Suprapubic skin (tissue), 4 donors: ENCODE data around the gene DCUN1D3.
A peak's percentile ranks its signal among the peaks of the same experiment; 100 is the strongest.

Experiments
- EP300 ChIP-seq: sonication (generic); formaldehyde crosslinking; IDR thresholded peaks from one replicate; pipeline ENCODE4 v1.6.1; 2017; ENCODE audit warnings: antibody characterized with exemption
- POLR2A ChIP-seq, 2 donors: fragments of 450-650 bp; IDR thresholded peaks; one replicate each; pipeline ENCODE4 v1.6.1; 2017; ENCODE audit warnings: antibody characterized with exemption in 2 of 2, mild to moderate bottlenecking in 2 of 2, moderate library complexity in 2 of 2
- POLR2AphosphoS5 ChIP-seq, 3 donors: sonication (generic); formaldehyde crosslinking; IDR thresholded peaks; one replicate each; pipeline ENCODE4 v1.6.1; 2017; ENCODE audit warnings: antibody characterized with exemption in 3 of 3
- TF ChIP-seq, protein P1 (sequence below), 2 donors: fragments of 200-600 bp in 1 of 2; fragments of 450-650 bp in 1 of 2; sonication (generic) in 1 of 2; IDR thresholded peaks; one replicate each; pipeline ENCODE4 v1.5.1; 2016 to 2019; ENCODE audit warnings: antibody characterized with exemption in 2 of 2, mild to moderate bottlenecking in 1 of 2, moderate library complexity in 1 of 2

DNA sequence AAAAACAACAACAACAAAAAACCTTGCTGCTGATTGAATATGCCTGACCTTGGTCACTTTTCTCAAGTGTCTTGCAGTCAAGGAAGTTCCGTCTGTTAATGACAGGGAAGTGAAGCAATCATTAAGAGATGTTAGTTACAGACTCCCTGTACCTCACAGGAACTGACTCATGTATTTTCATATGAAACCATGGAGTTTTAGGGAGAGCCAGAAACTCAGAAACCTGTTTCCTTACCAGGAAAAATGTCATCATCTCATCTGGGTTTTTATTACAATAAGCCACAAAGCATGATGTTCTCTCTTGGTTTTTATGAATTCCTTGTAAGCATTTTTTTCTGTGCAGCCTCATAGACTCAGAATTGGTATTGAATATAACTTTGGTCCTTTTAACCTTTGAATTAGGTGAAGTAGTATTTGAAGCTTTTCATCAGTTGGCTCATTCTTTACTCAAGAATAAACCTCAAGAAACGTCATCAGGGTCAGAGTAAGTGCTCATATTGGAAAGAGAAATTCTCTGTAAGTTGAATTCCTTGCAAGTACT lies 10.7 kb upstream of the DCUN1D3 start:
- TF ChIP-seq POLR2A (IDR thresholded peaks at IDR 0.05) (no peak), POLR2AphosphoS5 (IDR thresholded peaks at IDR 0.05) (peak in 2 of 3 donors; percentile 44 to 81), EP300 (no peak)
- TF ChIP-seq, protein P1, sequence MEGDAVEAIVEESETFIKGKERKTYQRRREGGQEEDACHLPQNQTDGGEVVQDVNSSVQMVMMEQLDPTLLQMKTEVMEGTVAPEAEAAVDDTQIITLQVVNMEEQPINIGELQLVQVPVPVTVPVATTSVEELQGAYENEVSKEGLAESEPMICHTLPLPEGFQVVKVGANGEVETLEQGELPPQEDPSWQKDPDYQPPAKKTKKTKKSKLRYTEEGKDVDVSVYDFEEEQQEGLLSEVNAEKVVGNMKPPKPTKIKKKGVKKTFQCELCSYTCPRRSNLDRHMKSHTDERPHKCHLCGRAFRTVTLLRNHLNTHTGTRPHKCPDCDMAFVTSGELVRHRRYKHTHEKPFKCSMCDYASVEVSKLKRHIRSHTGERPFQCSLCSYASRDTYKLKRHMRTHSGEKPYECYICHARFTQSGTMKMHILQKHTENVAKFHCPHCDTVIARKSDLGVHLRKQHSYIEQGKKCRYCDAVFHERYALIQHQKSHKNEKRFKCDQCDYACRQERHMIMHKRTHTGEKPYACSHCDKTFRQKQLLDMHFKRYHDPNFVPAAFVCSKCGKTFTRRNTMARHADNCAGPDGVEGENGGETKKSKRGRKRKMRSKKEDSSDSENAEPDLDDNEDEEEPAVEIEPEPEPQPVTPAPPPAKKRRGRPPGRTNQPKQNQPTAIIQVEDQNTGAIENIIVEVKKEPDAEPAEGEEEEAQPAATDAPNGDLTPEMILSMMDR (IDR thresholded peaks at IDR 0.05), result no peak
